AG09319 (cell line): ENCODE data around the gene ITPK1.
A peak's percentile ranks its signal among the peaks of the same experiment; 100 is the strongest.
"Not testable (repeated sequence)": the region's sequence is repeated elsewhere in the genome, so short reads cannot be mapped to it uniquely, and the experiment has no call there.

Experiments
- DNase-seq: peaks from one replicate; pipeline ENCODE4 v3.0.0-alpha.2; 2010; ENCODE audit warnings: low read depth; ENCODE audit errors: extremely low read depth
- CTCF ChIP-seq: IDR thresholded peaks from 2 replicates; pipeline ENCODE4 v1.5.1; 2011; ENCODE audit warnings: low read depth, mild to moderate bottlenecking, inconsistent platforms, low read length, moderate library complexity

ITPK1 gene

GRCh38 chr14:93136009-93136408 is 20.3 kb upstream of the ITPK1 start:
- no peak for DNase-seq
- no peak for TF ChIP-seq CTCF

- no peak for TF ChIP-seq CTCF
- DNase-seq = no peak
These were observed 19.7 kb upstream of the ITPK1 start for GRCh38 chr14:93135399-93135798.

- TF ChIP-seq CTCF = no peak
- peak; percentile 89 for DNase-seq
These were observed 17.7 kb upstream of the ITPK1 start for GRCh38 chr14:93133464-93133863.

GRCh38 chr14:93132472-93133065 is 16.8 kb upstream of the ITPK1 start:
- TF ChIP-seq CTCF = peak; percentile 18
- DNase-seq = no peak

GRCh38 chr14:93131257-93131820 is 15.6 kb upstream of the ITPK1 start:
- not testable (repeated sequence) for DNase-seq

- DNase-seq = no peak
- TF ChIP-seq CTCF = no peak
These were observed 13.2 kb upstream of the ITPK1 start for GRCh38 chr14:93128725-93129459.

GRCh38 chr14:93126111-93126510 is 10.4 kb upstream of the ITPK1 start:
- no peak for TF ChIP-seq CTCF
- DNase-seq = no peak
